DOHH2 (cell line): Measurements from ENCODE around the gene ERP29.

Experiments
- H3F3A ChIP-seq: fragments of 200-600 bp; sonication (generic), shearing (Covaris generic); 2 replicates; pipeline ENCODE4 v1.6.0; 2016; ENCODE audit warnings: antibody characterized with exemption, mild to moderate bottlenecking; ENCODE audit not compliant: control insufficient read depth, insufficient read depth
- H3K27ac ChIP-seq: fragments of 200-600 bp; sonication (generic); 2 replicates; pipeline ENCODE4 v1.5.1; 2014; ENCODE audit warnings: low read depth, mild to moderate bottlenecking, low read length, moderate library complexity
- H3K27me3 ChIP-seq: fragments of 200-600 bp; sonication (generic); 2 replicates; pipeline ENCODE4 v1.6.1; 2014; ENCODE audit warnings: mild to moderate bottlenecking, low read length, mixed read lengths; ENCODE audit not compliant: control insufficient read depth
- H3K36me3 ChIP-seq: fragments of 200-600 bp; sonication (generic); 2 replicates; pipeline ENCODE4 v1.6.1; 2014; ENCODE audit warnings: mild to moderate bottlenecking, low read length, moderate library complexity, mixed read lengths; ENCODE audit not compliant: control insufficient read depth
- H3K4me1 ChIP-seq: fragments of 200-600 bp; sonication (generic); 2 replicates; pipeline ENCODE4 v1.6.1; 2014; ENCODE audit warnings: mild to moderate bottlenecking, low read length, mixed read lengths; ENCODE audit not compliant: control insufficient read depth
- H3K4me2 ChIP-seq: fragments of 200-600 bp; sonication (generic); 2 replicates; pipeline ENCODE4 v1.6.0; 2014; ENCODE audit warnings: mild to moderate bottlenecking, low read length, moderate library complexity
- H3K4me3 ChIP-seq: fragments of 200-600 bp; sonication (generic); 2 replicates; pipeline ENCODE4 v1.5.1; 2014; ENCODE audit warnings: mild to moderate bottlenecking, low read length, mixed read lengths
- H3K79me2 ChIP-seq: fragments of 200-600 bp; sonication (generic); 2 replicates; pipeline ENCODE4 v1.6.1; 2014; ENCODE audit warnings: mild to moderate bottlenecking, low read length, mixed read lengths; ENCODE audit not compliant: control insufficient read depth
- H3K9me2 ChIP-seq: fragments of 200-600 bp; sonication (generic); replicated peaks from 2 replicates; pipeline ENCODE4 v1.6.1; 2014; ENCODE audit warnings: mild to moderate bottlenecking, low read length, mixed read lengths; ENCODE audit not compliant: control insufficient read depth
- H3K9me3 ChIP-seq: fragments of 200-600 bp; sonication (generic); 2 replicates; pipeline ENCODE4 v1.6.1; 2014; ENCODE audit warnings: antibody characterized with exemption, low read length, mixed read lengths; ENCODE audit not compliant: control insufficient read depth, insufficient read depth
- H4K20me1 ChIP-seq: fragments of 200-600 bp; sonication (generic); 2 replicates; pipeline ENCODE4 v1.6.0; 2014; ENCODE audit warnings: low read depth, mild to moderate bottlenecking, antibody characterized with exemption, low read length, moderate library complexity; ENCODE audit not compliant: control insufficient read depth, insufficient read depth
- CTCF ChIP-seq: fragments of 200-600 bp; sonication (generic); IDR thresholded peaks from one replicate; pipeline ENCODE4 v1.5.1; 2014; ENCODE audit warnings: antibody characterized with exemption, mild to moderate bottlenecking, low read depth, low read length; ENCODE audit not compliant: poor library complexity, severe bottlenecking
- EZH2phosphoT487 ChIP-seq: fragments of 200-600 bp; sonication (generic); IDR thresholded peaks from 2 replicates; pipeline ENCODE4 v1.6.1; 2017; ENCODE audit warnings: borderline replicate concordance, mild to moderate bottlenecking, antibody characterized with exemption, low read length, moderate library complexity, mixed read lengths

ERP29 gene

GRCh38 chr12:111984820-111985219 lies 28.4 kb upstream of the ERP29 start:
- Histone ChIP-seq H4K20me1 (no peaks in the 10 kb centered on the region), H3K27me3 (no peaks in the 10 kb centered on the region), H3K27ac (no peak overlapping the region), H3K79me2 (no peaks in the 10 kb centered on the region), H3K9me3 (no peaks in the 10 kb centered on the region), H3K4me3 (no peak overlapping the region), H3K9me2 (no peaks in the 10 kb centered on the region), H3K36me3 (no peaks in the 10 kb centered on the region), H3F3A (no peaks in the 10 kb centered on the region), H3K4me2 (no peak overlapping the region), H3K4me1 (peaks cover 7% of the 10 kb centered on the region)
- TF ChIP-seq EZH2phosphoT487 (no peak), CTCF (no peak)

GRCh38 chr12:111991535-111991934 lies 21.7 kb upstream of the ERP29 start:
- Histone ChIP-seq H3K36me3 (peaks cover 3% of the 10 kb centered on the region; the same call in 1 of the 2 replicates), H3K9me3 (no peaks in the 10 kb centered on the region), H3F3A (no peaks in the 10 kb centered on the region), H3K79me2 (no peaks in the 10 kb centered on the region), H3K4me3 (no peak overlapping the region), H3K27ac (no peak overlapping the region), H3K27me3 (no peaks in the 10 kb centered on the region), H3K9me2 (no peaks in the 10 kb centered on the region), H3K4me1 (peaks cover 33% of the 10 kb centered on the region), H4K20me1 (no peaks in the 10 kb centered on the region), H3K4me2 (no peak overlapping the region)
- TF ChIP-seq EZH2phosphoT487 (no peak), CTCF (no peak)

GRCh38 chr12:111991946-111992345 lies 21.3 kb upstream of the ERP29 start:
- Histone ChIP-seq H3K27me3 (no peaks in the 10 kb centered on the region), H3K9me2 (no peaks in the 10 kb centered on the region), H3K4me1 (peaks cover 36% of the 10 kb centered on the region), H3F3A (no peaks in the 10 kb centered on the region; the same call in 1 of the 2 replicates), H3K79me2 (no peaks in the 10 kb centered on the region), H3K4me2 (no peak overlapping the region), H3K9me3 (no peaks in the 10 kb centered on the region), H3K27ac (no peak overlapping the region), H3K4me3 (no peak overlapping the region), H4K20me1 (no peaks in the 10 kb centered on the region), H3K36me3 (peaks cover 3% of the 10 kb centered on the region; the same call in 1 of the 2 replicates)
- no peak for TF ChIP-seq CTCF
- TF ChIP-seq EZH2phosphoT487 = no peak
